Keratinocyte (primary cell): Measurements from ENCODE around the gene ESR2. TPM values are rescaled to one million over a fixed set of nuclear protein-coding genes. Genes with fewer than 3 reads are reported as not detected.

Experiments
- DNase-seq: peaks from one replicate; pipeline ENCODE4 v3.0.0-alpha.2; 2011; ENCODE audit warnings: low read depth, missing footprints, low spot score
- FAIRE-seq: peaks from 2 replicates; lab custom pipeline; 2011; peaks lifted over from hg19 to GRCh38; lab: Jason Lieb, UNC
- H2AFZ ChIP-seq: 2 replicates; pipeline ENCODE4 v1.6.0; 2012; ENCODE audit warnings: low read length, control low read depth, inconsistent platforms; ENCODE audit not compliant: control insufficient read depth
- H3K27ac ChIP-seq: 2 replicates; pipeline ENCODE4 v1.5.1; 2011; ENCODE audit warnings: low read length; ENCODE audit not compliant: control insufficient read depth, insufficient read depth
- H3K27me3 ChIP-seq: 3 replicates; pipeline ENCODE4 v1.6.0; 2011; ENCODE audit warnings: low read length; ENCODE audit not compliant: control insufficient read depth, insufficient read depth; ENCODE audit errors: extremely low read depth
- H3K36me3 ChIP-seq, 2 experiments: 2 replicates in 1 of 2; 3 replicates in 1 of 2; pipeline ENCODE4 v1.5.1; 2011; ENCODE audit warnings: low read length in 2 of 2, mild to moderate bottlenecking in 1 of 2; ENCODE audit not compliant: control insufficient read depth in 2 of 2, insufficient read depth in 2 of 2; ENCODE audit errors: extremely low read depth in 1 of 2
- H3K4me1 ChIP-seq: 3 replicates; pipeline ENCODE4 v1.5.1; 2011; ENCODE audit warnings: low read length; ENCODE audit not compliant: control insufficient read depth, insufficient read depth; ENCODE audit errors: extremely low read depth
- H3K4me2 ChIP-seq: 3 replicates; pipeline ENCODE4 v1.6.0; 2011; ENCODE audit warnings: low read depth, low read length; ENCODE audit not compliant: control insufficient read depth, insufficient read depth; ENCODE audit errors: extremely low read depth
- H3K4me3 ChIP-seq, 3 experiments: fragments of 200-600 bp in 1 of 3; sonication (generic) in 1 of 3; 2 replicates in 2 of 3; 3 replicates in 1 of 3; pipeline ENCODE4 v1.5.1; 2011 to 2016; ENCODE audit warnings: low read length in 3 of 3, mild to moderate bottlenecking in 3 of 3, control low read depth in 2 of 3, inconsistent platforms in 1 of 3, low read depth in 1 of 3, mixed read lengths in 1 of 3, mixed run types in 1 of 3, moderate library complexity in 1 of 3; ENCODE audit not compliant: control insufficient read depth in 2 of 3, insufficient read depth in 2 of 3; ENCODE audit errors: extremely low read depth in 1 of 3
- H3K79me2 ChIP-seq: 2 replicates; pipeline ENCODE4 v1.6.0; 2012; ENCODE audit warnings: low read length; ENCODE audit not compliant: control insufficient read depth, insufficient read depth
- H3K9ac ChIP-seq: 3 replicates; pipeline ENCODE4 v1.6.0; 2011; ENCODE audit warnings: low read length; ENCODE audit not compliant: control insufficient read depth, insufficient read depth; ENCODE audit errors: extremely low read depth
- H3K9me1 ChIP-seq: 3 replicates; pipeline ENCODE4 v1.6.0; 2011; ENCODE audit warnings: low read length; ENCODE audit not compliant: control insufficient read depth, insufficient read depth; ENCODE audit errors: extremely low read depth
- H3K9me3 ChIP-seq: 2 replicates; pipeline ENCODE4 v1.5.1; 2012; ENCODE audit warnings: low read depth, low read length; ENCODE audit not compliant: control insufficient read depth
- H4K20me1 ChIP-seq: 3 replicates; pipeline ENCODE4 v1.6.0; 2011; ENCODE audit warnings: low read length; ENCODE audit not compliant: control insufficient read depth, insufficient read depth; ENCODE audit errors: extremely low read depth
- CTCF ChIP-seq, 3 experiments: IDR thresholded peaks in 1 of 3; conservative IDR thresholded peaks in 1 of 3; optimal IDR thresholded peaks in 1 of 3; 2 replicates in 2 of 3; 3 replicates in 1 of 3; pipeline versions ENCODE3 to v1.5.1; 2011; ENCODE audit warnings: low read length in 3 of 3, mild to moderate bottlenecking in 3 of 3, moderate library complexity in 2 of 3, control low read depth in 1 of 3, inconsistent platforms in 1 of 3; ENCODE audit not compliant: insufficient read depth in 2 of 3; ENCODE audit errors: extremely low read depth in 1 of 3
- EZH2 ChIP-seq: IDR thresholded peaks from one replicate; pipeline ENCODE4 v1.6.1; 2012; ENCODE audit warnings: inconsistent platforms, mild to moderate bottlenecking, low read length, moderate library complexity
- dilution Hi-C: fragments of 300-500 bp; cut with MboI; formaldehyde crosslinking; loops from one replicate; pipeline ENCODE4 v1.7.0; 2020; ENCODE audit warnings: low sequenced_read_pairs; ENCODE audit not compliant: extremely low pct_ligation_motif_present
- polyA plus RNA-seq, 5 experiments: library from polyadenylated mRNA; depleted of rRNA in 3 of 5; stranded (reverse) in 3 of 5; stranded (forward) in 1 of 5; unstranded in 1 of 5; fragments of >200 nt; gene quantifications; 1 replicate in 1 of 5; 2 replicates in 3 of 5; 3 replicates in 1 of 5; pipeline versions ENCODE4 v1.2.1 to v1.2.3, GENCODE V29; 2011 to 2012; ENCODE audit warnings: missing spikeins in 2 of 5, low read depth in 1 of 5, low replicate concordance in 1 of 5

Gene ESR2
- polyA plus RNA-seq, 1 donor (not counting 4 experiments of a cell fraction or from before 2014, with no cell fraction given), result 0.03 TPM

GRCh38 chr14:64178814-64179213, 115.4 kb downstream of the ESR2 start:
- Histone ChIP-seq H3K4me2 (no peak overlapping the region), H2AFZ (no peak overlapping the region), H3K9ac (no peak overlapping the region), H3K9me1 (no peaks in the 10 kb centered on the region), H3K4me1 (no peaks in the 10 kb centered on the region), H4K20me1 (no peaks in the 10 kb centered on the region), H3K27ac (no peak overlapping the region), H3K4me3 (no peak overlapping the region), H3K36me3 (peaks cover 1 to 4% of the 10 kb centered on the region in 2 experiments), H3K79me2 (no peaks in the 10 kb centered on the region), H3K9me3 (no peaks in the 10 kb centered on the region), H3K27me3 (no peaks in the 10 kb centered on the region)
- no peak for TF ChIP-seq EZH2
- TF ChIP-seq CTCF (optimal IDR thresholded peaks at IDR 0.05 in 1 of 3, IDR thresholded peaks at IDR 0.05 in 1 of 3, conservative IDR thresholded peaks at IDR 0.05 in 1 of 3; ENCODE audit: extremely low read depth in 1 of 3, insufficient read depth in 2 of 3, low read length in 3 of 3), result no peak
- FAIRE-seq (no peak), DNase-seq (no peak)
- dilution Hi-C loops, result no loop called here

DNA sequence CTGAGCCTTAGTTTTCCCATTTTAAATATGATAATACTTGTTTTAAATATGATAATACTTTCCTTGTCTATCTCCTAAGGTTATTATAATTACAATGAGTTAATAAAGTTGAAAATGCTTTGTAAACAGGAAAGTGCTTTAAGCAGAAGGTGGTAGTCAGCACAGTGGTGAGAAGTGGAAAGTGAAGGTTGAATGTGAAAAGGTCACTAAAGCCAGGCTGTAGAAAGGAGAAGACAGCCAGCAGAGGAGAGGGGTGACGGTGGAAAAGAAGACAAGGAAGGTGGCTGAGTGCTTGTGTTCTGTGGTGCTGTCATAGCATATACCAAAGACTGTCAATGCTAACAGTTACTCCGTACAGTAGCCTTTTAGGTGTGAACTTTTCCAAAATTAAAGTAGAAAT, 117.8 kb downstream of the ESR2 start:
- DNase-seq (no peak), FAIRE-seq (no peak)
- peaks cover 4 to 9% of the 10 kb centered on the region in 2 experiments for H3K36me3 ChIP-seq
- H3K9me1 ChIP-seq, result no peaks in the 10 kb centered on the region
- no peaks in the 10 kb centered on the region for H4K20me1 ChIP-seq
- TF ChIP-seq EZH2 (no peak), CTCF (optimal IDR thresholded peaks at IDR 0.05 in 1 of 3, IDR thresholded peaks at IDR 0.05 in 1 of 3, conservative IDR thresholded peaks at IDR 0.05 in 1 of 3; ENCODE audit: extremely low read depth in 1 of 3, insufficient read depth in 2 of 3, low read length in 3 of 3) (no peak)
- no peak overlapping the region for H2AFZ ChIP-seq
- no peaks in the 10 kb centered on the region for H3K4me1 ChIP-seq
- H3K27ac ChIP-seq, result no peak overlapping the region
- H3K27me3 ChIP-seq, result no peaks in the 10 kb centered on the region
- no peak overlapping the region for H3K4me2 ChIP-seq
- no peak overlapping the region for H3K9ac ChIP-seq
- no peaks in the 10 kb centered on the region for H3K9me3 ChIP-seq
- no peak overlapping the region for H3K4me3 ChIP-seq
- H3K79me2 ChIP-seq, result no peaks in the 10 kb centered on the region
- dilution Hi-C loops, result no loop called here
